Measurements from ENCODE around the gene PMM1. TPM values are rescaled to one million over a fixed set of nuclear protein-coding genes. Genes with fewer than 3 reads are reported as not detected.
"Not testable (repeated sequence)": the region's sequence is repeated elsewhere in the genome, so short reads cannot be mapped to it uniquely, and the experiment has no call there.

The PMM1 gene
- total RNA-seq = 10 to 100 TPM; 24.9 to 25.3 TPM

GRCh38 chr22:41589391-41590241, at the start of gene PMM1:
PMM1 (minus strand) TSS chr22:41589840; CDS start chr22:41589805, 35 bp downstream.
- peaks cover 3% of the 10 kb centered on the region for H3K36me3 ChIP-seq
- DNase-seq (ENCODE audit: low spot score) (peak; percentile 100), ATAC-seq (ENCODE audit: insufficient number of reproducible peaks, low FRiP score, low read depth) (peak; percentile 99)
- peak within 1 kb of the TSS; percentile 100 for H3K4me3 ChIP-seq
- peaks cover 9 to 20% of the 10 kb centered on the region in 2 donors for H3K4me1 ChIP-seq (ENCODE audit: control insufficient read depth in 1 of 2, low read depth in 2 of 2)
- H3K27ac ChIP-seq = peak within 1 kb of the TSS; percentile 80 to 82
- no peaks in the 10 kb centered on the region for H3K9me3 ChIP-seq
- H3K27me3 ChIP-seq (replicated peaks; ENCODE audit: insufficient read depth) = no peaks in the 10 kb centered on the region
- TF ChIP-seq CTCF (IDR thresholded peaks at IDR 0.05) = no peak

DNA sequence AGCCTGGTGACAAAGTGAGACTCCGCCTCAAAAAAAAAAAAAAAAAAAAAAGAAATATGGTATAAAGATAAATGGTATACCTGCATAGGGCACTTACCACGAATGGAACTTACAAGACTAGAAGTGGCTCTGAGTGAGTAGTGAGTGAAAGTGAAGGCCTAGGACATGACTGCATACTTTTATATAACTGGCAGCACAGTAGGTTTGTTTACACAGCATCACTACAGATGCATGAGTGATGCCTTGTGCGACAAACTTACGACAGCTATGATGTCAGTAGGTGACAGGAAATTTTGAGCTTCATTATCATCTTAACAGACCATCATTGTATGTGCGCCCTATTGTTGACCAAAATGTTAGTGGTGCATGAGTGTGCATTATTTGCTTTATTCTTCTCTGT, 49.1 kb upstream of the PMM1 start:
- Histone ChIP-seq H3K4me3 (no peak overlapping the region), H3K4me1 (ENCODE audit: control insufficient read depth in 1 of 2, low read depth in 2 of 2) (no peaks in the 10 kb centered on the region), H3K27ac (no peak overlapping the region), H3K27me3 (replicated peaks; ENCODE audit: insufficient read depth) (no peaks in the 10 kb centered on the region), H3K36me3 (peaks cover 48% of the 10 kb centered on the region), H3K9me3 (no peaks in the 10 kb centered on the region)
- no peak for TF ChIP-seq CTCF (IDR thresholded peaks at IDR 0.05)
- ATAC-seq (ENCODE audit: insufficient number of reproducible peaks, low FRiP score, low read depth) (no peak), DNase-seq (ENCODE audit: low spot score) (no peak)

- Histone ChIP-seq H3K27ac (no peak overlapping the region), H3K4me3 (no peak overlapping the region), H3K4me1 (ENCODE audit: control insufficient read depth in 1 of 2, low read depth in 2 of 2) (no peaks in the 10 kb centered on the region), H3K27me3 (replicated peaks; ENCODE audit: insufficient read depth) (no peaks in the 10 kb centered on the region), H3K9me3 (no peaks in the 10 kb centered on the region), H3K36me3 (peaks cover 48% of the 10 kb centered on the region)
- ATAC-seq (ENCODE audit: insufficient number of reproducible peaks, low FRiP score, low read depth) (no peak), DNase-seq (ENCODE audit: low spot score) (no peak)
- TF ChIP-seq CTCF (IDR thresholded peaks at IDR 0.05) = no peak
Measured at GRCh38 chr22:41638124-41638523, 48.5 kb upstream of the PMM1 start.

DNA sequence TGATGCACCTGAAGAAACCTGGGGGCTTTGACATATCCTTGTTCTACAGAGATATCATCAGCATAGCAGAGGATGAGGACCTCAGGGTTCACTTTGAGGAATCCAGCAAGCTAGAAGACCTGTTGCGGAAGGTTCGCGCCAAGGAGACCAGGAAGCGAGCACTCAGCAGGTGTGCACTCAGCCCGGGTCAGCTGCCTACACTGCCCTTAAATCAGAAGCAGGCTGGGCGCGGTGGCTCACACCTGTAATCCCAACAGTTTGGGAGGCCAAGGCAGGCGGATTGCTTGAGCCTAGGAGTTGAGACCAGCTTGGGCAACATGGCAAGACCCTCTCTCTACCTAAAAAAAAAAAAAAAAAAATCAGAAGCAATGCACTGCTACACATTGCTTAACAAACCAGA, 48.0 kb upstream of the PMM1 start:
- H3K4me1 ChIP-seq (ENCODE audit: control insufficient read depth in 1 of 2, low read depth in 2 of 2); H3K27me3 ChIP-seq (replicated peaks; ENCODE audit: insufficient read depth); H3K4me3 ChIP-seq; DNase-seq (ENCODE audit: low spot score); H3K9me3 ChIP-seq; H3K27ac ChIP-seq; ATAC-seq (ENCODE audit: insufficient number of reproducible peaks, low FRiP score, low read depth): not testable (repeated sequence)
- H3K36me3 ChIP-seq = peaks cover 43% of the 10 kb centered on the region

DNA sequence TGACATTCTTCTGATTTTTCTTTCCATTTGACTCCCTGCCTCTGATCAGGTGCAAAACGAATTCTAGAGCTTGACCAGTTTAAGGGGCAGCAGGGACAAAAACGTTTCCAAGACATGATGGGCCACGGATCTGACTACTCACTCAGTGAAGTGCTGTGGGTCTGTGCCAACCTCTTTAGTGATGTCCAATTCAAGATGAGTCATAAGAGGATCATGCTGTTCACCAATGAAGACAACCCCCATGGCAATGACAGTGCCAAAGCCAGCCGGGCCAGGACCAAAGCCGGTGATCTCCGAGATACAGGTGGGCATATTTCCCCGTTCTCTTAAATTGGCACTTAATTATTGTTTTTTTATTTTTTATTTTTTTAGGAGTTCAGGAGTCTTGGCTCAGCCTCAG, 46.8 kb upstream of the PMM1 start:
- TF ChIP-seq CTCF (IDR thresholded peaks at IDR 0.05) = no peak
- no peaks in the 10 kb centered on the region for H3K9me3 ChIP-seq
- H3K36me3 ChIP-seq = peaks cover 35% of the 10 kb centered on the region
- H3K4me1 ChIP-seq (ENCODE audit: control insufficient read depth in 1 of 2, low read depth in 2 of 2) = no peaks in the 10 kb centered on the region
- H3K27ac ChIP-seq = no peak overlapping the region
- DNase-seq (ENCODE audit: low spot score) (no peak), ATAC-seq (ENCODE audit: insufficient number of reproducible peaks, low FRiP score, low read depth) (no peak)
- H3K27me3 ChIP-seq (replicated peaks; ENCODE audit: insufficient read depth) = no peaks in the 10 kb centered on the region
- H3K4me3 ChIP-seq = no peak overlapping the region

GRCh38 chr22:41634610-41635009, 45.0 kb upstream of the PMM1 start:
- ATAC-seq (ENCODE audit: insufficient number of reproducible peaks, low FRiP score, low read depth); H3K9me3 ChIP-seq; H3K4me3 ChIP-seq; H3K27me3 ChIP-seq (replicated peaks; ENCODE audit: insufficient read depth); H3K4me1 ChIP-seq (ENCODE audit: control insufficient read depth in 1 of 2, low read depth in 2 of 2); H3K27ac ChIP-seq; DNase-seq (ENCODE audit: low spot score): not testable (repeated sequence)
- peaks cover 34% of the 10 kb centered on the region for H3K36me3 ChIP-seq

GRCh38 chr22:41631615-41632014, 42.0 kb upstream of the PMM1 start:
- H3K27me3 ChIP-seq (replicated peaks; ENCODE audit: insufficient read depth); H3K4me1 ChIP-seq (ENCODE audit: control insufficient read depth in 1 of 2, low read depth in 2 of 2); ATAC-seq (ENCODE audit: insufficient number of reproducible peaks, low FRiP score, low read depth); H3K27ac ChIP-seq; H3K4me3 ChIP-seq; DNase-seq (ENCODE audit: low spot score); H3K9me3 ChIP-seq: not testable (repeated sequence)
- H3K36me3 ChIP-seq = peaks cover 40% of the 10 kb centered on the region

GRCh38 chr22:41631115-41631514, 41.5 kb upstream of the PMM1 start:
- not testable (repeated sequence) for H3K4me3 ChIP-seq; H3K27me3 ChIP-seq (replicated peaks; ENCODE audit: insufficient read depth); H3K27ac ChIP-seq; ATAC-seq (ENCODE audit: insufficient number of reproducible peaks, low FRiP score, low read depth); H3K4me1 ChIP-seq (ENCODE audit: control insufficient read depth in 1 of 2, low read depth in 2 of 2); H3K9me3 ChIP-seq; DNase-seq (ENCODE audit: low spot score)
- H3K36me3 ChIP-seq = peaks cover 39% of the 10 kb centered on the region
